CD4-positive, alpha-beta T cell (primary cell): ENCODE measurements around the gene PCDH7. TPM values are rescaled to one million over a fixed set of nuclear protein-coding genes. Genes with fewer than 3 reads are reported as not detected.

Experiments
- ATAC-seq: fragments of 200-7000 bp; cut with Tn5 transposase; one replicate; pipeline ENCODE4 v1.10.0; 2022; ENCODE audit warnings: mild to moderate bottlenecking; ENCODE audit not compliant: poor library complexity
- CTCF ChIA-PET: fragments of 350-600 bp; sonication (Branson Sonifier 250); formaldehyde crosslinking; loops from one replicate; lab custom pipeline; 2021; ENCODE audit warnings: antibody characterized with exemption, inconsistent platforms; lab: Charles Lee
- POLR2A ChIA-PET: fragments of 350-600 bp; sonication (Branson Sonifier 250); formaldehyde crosslinking; loops from one replicate; lab custom pipeline; 2021; ENCODE audit warnings: antibody characterized with exemption, inconsistent platforms; lab: Charles Lee
- DNase-seq, 14 experiments: peaks; one replicate each; pipeline ENCODE4 v3.0.0-alpha.2; 2013 to 2020; ENCODE audit warnings: mixed read lengths in 2 of 14
- H3K27ac ChIP-seq, 2 donors: one replicate each; pipeline versions ENCODE4 v1.5.1 to v1.7.0; 2013; ENCODE audit warnings: low read length in 2 of 2, low read depth in 1 of 2, mild to moderate bottlenecking in 1 of 2
- H3K27me3 ChIP-seq, 2 experiments: 1 replicate in 1 of 2; 2 replicates in 1 of 2; pipeline versions ENCODE4 v1.6.1 to v1.7.0; 2013; ENCODE audit warnings: low read length in 2 of 2, control low read depth in 1 of 2, mild to moderate bottlenecking in 1 of 2, moderate library complexity in 1 of 2; ENCODE audit not compliant: insufficient read depth in 2 of 2, control insufficient read depth in 1 of 2
- H3K36me3 ChIP-seq: one replicate; pipeline ENCODE4 v1.6.1; 2013; ENCODE audit warnings: low read length, control low read depth; ENCODE audit not compliant: insufficient read depth
- H3K4me1 ChIP-seq: one replicate; pipeline ENCODE4 v1.6.1; 2013; ENCODE audit warnings: low read length, control low read depth; ENCODE audit not compliant: insufficient read depth
- H3K4me3 ChIP-seq: one replicate; pipeline ENCODE4 v1.5.1; 2013; ENCODE audit warnings: mild to moderate bottlenecking, low read length, moderate library complexity
- H3K9me3 ChIP-seq, 2 experiments: 1 replicate in 1 of 2; 2 replicates in 1 of 2; pipeline versions ENCODE4 v1.6.1 to v1.7.0; 2013; ENCODE audit warnings: low read length in 2 of 2, mild to moderate bottlenecking in 2 of 2, control low read depth in 1 of 2, moderate library complexity in 1 of 2; ENCODE audit not compliant: control insufficient read depth in 1 of 2, insufficient read depth in 1 of 2
- H3K27ac Mint-ChIP-seq: one replicate; pipeline ENCODE4 v1.8.0; 2020; ENCODE audit warnings: mixed read lengths
- H3K27me3 Mint-ChIP-seq: one replicate; pipeline ENCODE4 v1.8.0; 2021; ENCODE audit warnings: mixed read lengths
- H3K36me3 Mint-ChIP-seq: one replicate; pipeline ENCODE4 v1.8.0; 2021; ENCODE audit warnings: low read depth, mixed read lengths
- H3K4me1 Mint-ChIP-seq: one replicate; pipeline ENCODE4 v1.8.0; 2021; ENCODE audit warnings: low read depth, mixed read lengths
- H3K4me3 Mint-ChIP-seq: one replicate; pipeline ENCODE4 v1.8.0; 2020; ENCODE audit warnings: mild to moderate bottlenecking, mixed read lengths
- H3K9me3 Mint-ChIP-seq: one replicate; pipeline ENCODE4 v1.8.0; 2020; ENCODE audit warnings: mixed read lengths
- intact Hi-C, 2 experiments: fragments of 100-400 bp; cut with DNase I in 1 of 2; cut with micrococcal nuclease in 1 of 2; formaldehyde crosslinking; loops; one replicate each; pipeline versions ENCODE4 v1.15.1 to v1.9.0; 2023 to 2025; cut with DNase I, micrococcal nuclease
- total RNA-seq, 174 experiments: library from RNA in 2 of 174; stranded (reverse) in 2 of 174; gene quantifications; one replicate each; pipeline ENCODE4 v1.2.3 and lab custom pipeline; 2021 to 2026
- TF ChIP-seq, protein P1 (sequence below): fragments of 200-600 bp; IDR thresholded peaks from one replicate; pipeline ENCODE4 v1.8.0; 2022; ENCODE audit warnings: antibody characterized with exemption, mild to moderate bottlenecking

PCDH7 gene
- total RNA-seq, 2 experiments from 2014 or later = not detected

- H3K27me3 ChIP-seq = peaks cover 10 to 23% of the 10 kb centered on the region in 2 experiments
- ChIA-PET POLR2A (no interaction called here), CTCF (no interaction called here)
- H3K9me3 Mint-ChIP-seq = peaks cover 11% of the 10 kb centered on the region
- TF ChIP-seq, protein P1, sequence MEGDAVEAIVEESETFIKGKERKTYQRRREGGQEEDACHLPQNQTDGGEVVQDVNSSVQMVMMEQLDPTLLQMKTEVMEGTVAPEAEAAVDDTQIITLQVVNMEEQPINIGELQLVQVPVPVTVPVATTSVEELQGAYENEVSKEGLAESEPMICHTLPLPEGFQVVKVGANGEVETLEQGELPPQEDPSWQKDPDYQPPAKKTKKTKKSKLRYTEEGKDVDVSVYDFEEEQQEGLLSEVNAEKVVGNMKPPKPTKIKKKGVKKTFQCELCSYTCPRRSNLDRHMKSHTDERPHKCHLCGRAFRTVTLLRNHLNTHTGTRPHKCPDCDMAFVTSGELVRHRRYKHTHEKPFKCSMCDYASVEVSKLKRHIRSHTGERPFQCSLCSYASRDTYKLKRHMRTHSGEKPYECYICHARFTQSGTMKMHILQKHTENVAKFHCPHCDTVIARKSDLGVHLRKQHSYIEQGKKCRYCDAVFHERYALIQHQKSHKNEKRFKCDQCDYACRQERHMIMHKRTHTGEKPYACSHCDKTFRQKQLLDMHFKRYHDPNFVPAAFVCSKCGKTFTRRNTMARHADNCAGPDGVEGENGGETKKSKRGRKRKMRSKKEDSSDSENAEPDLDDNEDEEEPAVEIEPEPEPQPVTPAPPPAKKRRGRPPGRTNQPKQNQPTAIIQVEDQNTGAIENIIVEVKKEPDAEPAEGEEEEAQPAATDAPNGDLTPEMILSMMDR = no peak
- H3K4me3 ChIP-seq = no peak overlapping the region
- peak in 1 of 14 experiments; percentile 7 for DNase-seq
- peaks cover 3 to 23% of the 10 kb centered on the region in 2 experiments for H3K9me3 ChIP-seq
- H3K4me1 ChIP-seq = peaks cover 24% of the 10 kb centered on the region
- H3K4me3 Mint-ChIP-seq = no peak overlapping the region
- no peaks in the 10 kb centered on the region for H3K36me3 Mint-ChIP-seq
- peaks cover 67% of the 10 kb centered on the region for H3K27me3 Mint-ChIP-seq
- ATAC-seq = no peak
- intact Hi-C loops = no loop called here
- H3K27ac Mint-ChIP-seq = no peak overlapping the region
- H3K27ac ChIP-seq = no peak overlapping the region
- peaks cover 32% of the 10 kb centered on the region for H3K4me1 Mint-ChIP-seq
- H3K36me3 ChIP-seq = no peaks in the 10 kb centered on the region
Measured at GRCh38 chr4:30714408-30715031, 5.6 kb upstream of the PCDH7 start.

DNA sequence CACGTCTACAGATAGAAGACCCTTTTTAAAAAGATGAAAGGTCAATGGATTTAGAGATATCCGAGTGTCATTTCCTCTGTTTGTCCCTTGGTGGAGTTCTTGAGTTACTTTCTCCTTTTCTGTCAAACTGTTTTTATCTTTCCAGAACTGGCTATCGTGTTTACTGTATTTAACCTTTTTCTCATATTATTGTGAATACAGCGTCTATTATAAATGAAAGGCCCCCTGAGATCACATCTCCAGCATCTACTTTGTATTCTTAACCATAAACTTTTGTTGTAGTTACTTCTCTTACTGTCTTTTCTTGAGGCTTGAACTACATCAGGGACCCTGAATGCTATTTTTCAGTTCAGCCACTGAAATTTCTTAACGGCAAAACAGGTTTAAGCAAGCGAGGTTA is 4.0 kb upstream of the PCDH7 start:
- H3K36me3 ChIP-seq = no peaks in the 10 kb centered on the region
- ChIA-PET CTCF (no interaction called here), POLR2A (no interaction called here)
- Mint-ChIP-seq H3K27ac (no peak overlapping the region), H3K27me3 (peaks cover 80% of the 10 kb centered on the region), H3K9me3 (peaks cover 2% of the 10 kb centered on the region), H3K4me1 (peaks cover 40% of the 10 kb centered on the region), H3K36me3 (no peaks in the 10 kb centered on the region), H3K4me3 (peak overlapping the region; percentile 81)
- H3K27me3 ChIP-seq = peaks cover 23 to 38% of the 10 kb centered on the region in 2 experiments
- intact Hi-C loops = no loop called here
- H3K9me3 ChIP-seq = peaks cover 0 to 34% of the 10 kb centered on the region in 2 experiments
- no peak overlapping the region for H3K4me3 ChIP-seq
- DNase-seq = no peak
- TF ChIP-seq, protein P1 = no peak
- ATAC-seq = no peak
- peaks cover 37% of the 10 kb centered on the region for H3K4me1 ChIP-seq
- H3K27ac ChIP-seq = no peak overlapping the region

GRCh38 chr4:30716681-30717207 is 3.4 kb upstream of the PCDH7 start:
- Histone ChIP-seq H3K4me3 (peak overlapping the region; percentile 41), H3K4me1 (peaks cover 43% of the 10 kb centered on the region), H3K9me3 (peaks cover 0 to 39% of the 10 kb centered on the region in 2 experiments), H3K27me3 (peaks cover 29 to 44% of the 10 kb centered on the region in 2 experiments), H3K27ac (no peak overlapping the region), H3K36me3 (no peaks in the 10 kb centered on the region)
- H3K27me3 Mint-ChIP-seq = peaks cover 74% of the 10 kb centered on the region
- ATAC-seq = no peak
- H3K9me3 Mint-ChIP-seq = no peaks in the 10 kb centered on the region
- intact Hi-C loops = no loop called here
- no peaks in the 10 kb centered on the region for H3K36me3 Mint-ChIP-seq
- TF ChIP-seq, protein P1 = no peak
- CTCF ChIA-PET = no interaction called here
- no peak for DNase-seq
- POLR2A ChIA-PET = no interaction called here
- H3K27ac Mint-ChIP-seq = no peak overlapping the region
- peaks cover 40% of the 10 kb centered on the region for H3K4me1 Mint-ChIP-seq
- peak overlapping the region; percentile 81 for H3K4me3 Mint-ChIP-seq
